B cell (primary cell): ENCODE data around the gene SMG7. TPM values are rescaled to one million over a fixed set of nuclear protein-coding genes. Genes with fewer than 3 reads are reported as not detected.

ENCODE experiments used
- ATAC-seq: fragments of 200-7000 bp; cut with Tn5 transposase; one replicate; pipeline ENCODE4 v1.10.0; 2021; ENCODE audit warnings: low read depth, mild to moderate bottlenecking, moderate number of reproducible peaks, moderate library complexity
- CTCF ChIA-PET: fragments of 350-600 bp; sonication (Branson Sonifier 250); formaldehyde crosslinking; loops from one replicate; lab custom pipeline; 2021; ENCODE audit warnings: antibody characterized with exemption, inconsistent platforms; lab: Charles Lee
- POLR2A ChIA-PET: fragments of 350-600 bp; sonication (Branson Sonifier 250); formaldehyde crosslinking; loops from one replicate; lab custom pipeline; 2021; ENCODE audit warnings: antibody characterized with exemption; lab: Charles Lee
- DNase-seq: peaks from one replicate; pipeline ENCODE4 v3.0.0; 2013
- H2AFZ ChIP-seq: 2 replicates; pipeline ENCODE4 v1.6.1; 2012; ENCODE audit warnings: mild to moderate bottlenecking, low read depth, low read length; ENCODE audit not compliant: insufficient read depth, poor library complexity, severe bottlenecking
- H3K27ac ChIP-seq, 2 donors: 1 replicate in 1 of 2; 2 replicates in 1 of 2; pipeline ENCODE4 v1.5.1; 2012 to 2013; ENCODE audit warnings: low read length in 2 of 2, mild to moderate bottlenecking in 2 of 2, moderate library complexity in 1 of 2
- H3K27me3 ChIP-seq, 4 experiments: fragments of 200-600 bp in 1 of 4; sonication (generic) in 1 of 4; replicated peaks in 1 of 4; 1 replicate in 2 of 4; 2 replicates in 2 of 4; pipeline versions ENCODE4 v1.6.1 to v1.7.0; 2013 to 2016; ENCODE audit warnings: low read length in 3 of 4, mild to moderate bottlenecking in 2 of 4, mixed read lengths in 1 of 4, moderate library complexity in 1 of 4; ENCODE audit not compliant: insufficient read depth in 4 of 4, control insufficient read depth in 3 of 4; ENCODE audit errors: control extremely low read depth in 1 of 4
- H3K36me3 ChIP-seq, 2 experiments: replicated peaks in 1 of 2; 1 replicate in 1 of 2; 2 replicates in 1 of 2; pipeline versions ENCODE4 v1.6.1 to v1.7.1; 2013; ENCODE audit warnings: low read length in 1 of 2; ENCODE audit not compliant: insufficient read depth in 2 of 2, control insufficient read depth in 1 of 2; ENCODE audit errors: control extremely low read depth in 1 of 2, extremely low read depth in 1 of 2
- H3K4me1 ChIP-seq, 2 donors: fragments of 200-600 bp in 1 of 2; sonication (generic) in 1 of 2; 1 replicate in 1 of 2; 2 replicates in 1 of 2; pipeline versions ENCODE4 v1.5.1 to v1.6.1; 2013 to 2017; ENCODE audit warnings: low read length in 2 of 2; ENCODE audit not compliant: control insufficient read depth in 2 of 2, insufficient read depth in 2 of 2
- H3K4me2 ChIP-seq: replicated peaks from 2 replicates; pipeline ENCODE3; 2012; ENCODE audit warnings: mild to moderate bottlenecking, low read depth, low read length; ENCODE audit not compliant: poor library complexity, severe bottlenecking
- H3K4me3 ChIP-seq, 5 experiments: fragments of 200-600 bp in 1 of 5; sonication (generic) in 1 of 5; 1 replicate in 3 of 5; 2 replicates in 2 of 5; pipeline versions ENCODE4 v1.5.1 to v1.7.0; 2011 to 2016; ENCODE audit warnings: low read length in 4 of 5, mild to moderate bottlenecking in 4 of 5, low read depth in 2 of 5, control low read depth in 1 of 5, moderate library complexity in 1 of 5; ENCODE audit not compliant: insufficient read depth in 1 of 5; ENCODE audit errors: control extremely low read depth in 1 of 5, extremely low read depth in 1 of 5
- H3K79me2 ChIP-seq: fragments of 200-600 bp; sonication (generic); one replicate; pipeline ENCODE4 v1.6.0; 2016; ENCODE audit warnings: low read length; ENCODE audit not compliant: control insufficient read depth, insufficient read depth
- H3K9ac ChIP-seq: fragments of 200-600 bp; sonication (generic); 2 replicates; pipeline ENCODE4 v1.6.1; 2017; ENCODE audit warnings: mild to moderate bottlenecking, low read length, moderate library complexity
- H3K9me3 ChIP-seq, 3 donors: one replicate each; pipeline versions ENCODE4 v1.6.1 to v1.7.1; 2013; ENCODE audit warnings: low read length in 2 of 3; ENCODE audit not compliant: control insufficient read depth in 2 of 3, insufficient read depth in 1 of 3; ENCODE audit errors: control extremely low read depth in 1 of 3
- H4K20me1 ChIP-seq: 2 replicates; pipeline ENCODE4 v1.6.0; 2012; ENCODE audit warnings: mild to moderate bottlenecking, low read length; ENCODE audit not compliant: insufficient read depth, control insufficient read depth, poor library complexity, severe bottlenecking
- H3K27ac Mint-ChIP-seq: one replicate; pipeline ENCODE4 v1.8.0; 2021; ENCODE audit warnings: mixed read lengths
- H3K27me3 Mint-ChIP-seq: one replicate; pipeline ENCODE4 v1.8.0; 2021; ENCODE audit warnings: mixed read lengths
- H3K4me1 Mint-ChIP-seq: one replicate; pipeline ENCODE4 v1.8.0; 2021; ENCODE audit warnings: mixed read lengths
- H3K4me3 Mint-ChIP-seq: one replicate; pipeline ENCODE4 v1.8.0; 2021; ENCODE audit warnings: mixed read lengths
- H3K9me3 Mint-ChIP-seq: one replicate; pipeline ENCODE4 v1.8.0; 2022; ENCODE audit warnings: mixed read lengths; ENCODE audit not compliant: insufficient read depth
- EZH2 ChIP-seq: IDR thresholded peaks from 2 replicates; pipeline ENCODE4 v1.6.1; 2012; ENCODE audit warnings: borderline replicate concordance, low read depth, mild to moderate bottlenecking, moderate library complexity, low read length; ENCODE audit not compliant: insufficient read depth, poor library complexity, severe bottlenecking
- WGBS: methylation state at CpG from one replicate; pipeline ENCODE4 v1.1.5; 2013; ENCODE audit warnings: missing lambda C conversion rate; ENCODE audit not compliant: insufficient coverage; 5-methylcytosine and 5-hydroxymethylcytosine counted together
- intact Hi-C: fragments of 100-400 bp; cut with micrococcal nuclease; formaldehyde crosslinking; loops from one replicate; pipeline ENCODE4 v1.10.0; 2022
- polyA plus RNA-seq: library from polyadenylated mRNA; depleted of rRNA; stranded (reverse); fragments of >200 nt; gene quantifications from 2 replicates; pipeline ENCODE4 v1.2.3, GENCODE V29; 2012
- total RNA-seq, 2 donors: library from RNA; stranded (reverse); fragments of 120-200 nt in 1 of 2; gene quantifications; 1 replicate in 1 of 2; 2 replicates in 1 of 2; pipeline versions ENCODE4 v1.2.3 to v1.2.4, GENCODE V29; 2013 to 2022
- TF ChIP-seq, protein P1 (sequence below): fragments of 200-600 bp; IDR thresholded peaks from one replicate; pipeline ENCODE4 v1.8.0; 2022; ENCODE audit warnings: antibody characterized with exemption, mild to moderate bottlenecking

The SMG7 gene
- total and polyA plus RNA-seq, 2 donors (not counting 1 experiment from before 2014, with no cell fraction given), result 20.8 to 73.3 TPM

DNA sequence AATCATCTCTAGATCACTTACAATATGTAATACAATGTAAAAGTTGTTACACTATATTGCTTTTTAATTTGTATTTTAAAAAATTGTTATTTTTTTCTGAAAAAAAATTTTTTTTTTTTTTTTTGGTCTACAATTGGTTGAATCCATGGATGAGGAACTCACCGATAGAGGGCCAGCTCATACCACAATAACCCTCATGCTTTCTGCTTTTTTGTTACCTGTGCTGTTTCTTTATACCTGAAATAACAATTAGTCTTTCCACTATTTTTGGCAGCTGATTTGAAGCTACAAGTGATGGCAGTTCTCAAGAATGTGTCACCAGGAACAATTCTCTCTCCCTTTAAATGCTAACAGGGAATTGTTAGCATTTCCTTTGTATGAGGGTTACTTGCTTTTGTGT is 12.0 kb downstream of the SMG7 start:
- TF ChIP-seq, protein P1, sequence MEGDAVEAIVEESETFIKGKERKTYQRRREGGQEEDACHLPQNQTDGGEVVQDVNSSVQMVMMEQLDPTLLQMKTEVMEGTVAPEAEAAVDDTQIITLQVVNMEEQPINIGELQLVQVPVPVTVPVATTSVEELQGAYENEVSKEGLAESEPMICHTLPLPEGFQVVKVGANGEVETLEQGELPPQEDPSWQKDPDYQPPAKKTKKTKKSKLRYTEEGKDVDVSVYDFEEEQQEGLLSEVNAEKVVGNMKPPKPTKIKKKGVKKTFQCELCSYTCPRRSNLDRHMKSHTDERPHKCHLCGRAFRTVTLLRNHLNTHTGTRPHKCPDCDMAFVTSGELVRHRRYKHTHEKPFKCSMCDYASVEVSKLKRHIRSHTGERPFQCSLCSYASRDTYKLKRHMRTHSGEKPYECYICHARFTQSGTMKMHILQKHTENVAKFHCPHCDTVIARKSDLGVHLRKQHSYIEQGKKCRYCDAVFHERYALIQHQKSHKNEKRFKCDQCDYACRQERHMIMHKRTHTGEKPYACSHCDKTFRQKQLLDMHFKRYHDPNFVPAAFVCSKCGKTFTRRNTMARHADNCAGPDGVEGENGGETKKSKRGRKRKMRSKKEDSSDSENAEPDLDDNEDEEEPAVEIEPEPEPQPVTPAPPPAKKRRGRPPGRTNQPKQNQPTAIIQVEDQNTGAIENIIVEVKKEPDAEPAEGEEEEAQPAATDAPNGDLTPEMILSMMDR, result peak; percentile 19
- no peak for TF ChIP-seq EZH2
- peaks cover 100% of the 10 kb centered on the region for H3K79me2 ChIP-seq
- H3K9me3 ChIP-seq, result no peaks in the 10 kb centered on the region
- Mint-ChIP-seq H3K27ac (no peak overlapping the region), H3K27me3 (no peaks in the 10 kb centered on the region), H3K4me1 (peaks cover 71% of the 10 kb centered on the region), H3K9me3 (no peaks in the 10 kb centered on the region), H3K4me3 (no peak overlapping the region)
- POLR2A ChIA-PET, result no interaction called here
- no peak overlapping the region for H3K27ac ChIP-seq
- no peaks in the 10 kb centered on the region for H3K27me3 ChIP-seq
- no peak overlapping the region for H3K9ac ChIP-seq
- H3K36me3 ChIP-seq, result peaks cover 0 to 1% of the 10 kb centered on the region in 2 experiments
- intact Hi-C loops, result no loop called here
- WGBS, result no CpG with 5 or more reads among the region's 1 CpG
- H3K4me1 ChIP-seq, result peaks cover 43 to 46% of the 10 kb centered on the region in 2 donors
- DNase-seq, result no peak
- peaks cover 63% of the 10 kb centered on the region for H4K20me1 ChIP-seq
- no peak overlapping the region for H2AFZ ChIP-seq
- no peak overlapping the region for H3K4me3 ChIP-seq
- no peak for ATAC-seq
- CTCF ChIA-PET, result interaction anchor here (0.7 to 3.4 kb wide), 3 partner anchors 15 to 171 kb away, joined by 3 to 13 read pairs (median 4); no protein-coding TSS in a partner anchor
- no peak overlapping the region for H3K4me2 ChIP-seq

DNA sequence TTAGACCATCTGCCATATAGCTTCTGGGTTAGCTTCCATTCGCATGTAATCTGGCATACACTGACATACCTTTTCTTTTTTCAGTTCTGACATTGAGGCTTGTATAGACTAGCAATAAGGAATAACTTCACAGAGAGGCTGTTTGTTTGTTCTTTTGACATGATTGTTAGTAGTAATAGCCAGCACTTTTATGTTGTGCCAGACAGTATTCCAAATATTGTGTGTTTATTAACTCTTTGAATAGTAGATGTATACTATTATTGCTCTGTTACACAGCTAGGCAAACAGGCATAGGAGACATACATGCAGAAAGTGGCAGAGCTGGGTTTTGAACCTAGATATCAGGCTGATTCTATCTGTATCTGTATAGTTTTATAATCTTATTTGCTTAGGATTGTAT is 12.6 kb downstream of the SMG7 start:
- CTCF ChIA-PET, result interaction anchor here (0.7 to 3.4 kb wide), 3 partner anchors 16 to 171 kb away, joined by 3 to 13 read pairs (median 4); no protein-coding TSS in a partner anchor
- no peak for ATAC-seq

More for the DNA sequence above, 12.6 kb downstream of the SMG7 start:
- intact Hi-C loops, result no loop called here
- Mint-ChIP-seq H3K4me1 (peaks cover 70% of the 10 kb centered on the region), H3K27me3 (no peaks in the 10 kb centered on the region), H3K9me3 (no peaks in the 10 kb centered on the region), H3K4me3 (no peak overlapping the region), H3K27ac (no peak overlapping the region)
- Histone ChIP-seq H3K9me3 (no peaks in the 10 kb centered on the region), H3K4me1 (peaks cover 39 to 40% of the 10 kb centered on the region in 2 donors), H3K9ac (no peak overlapping the region), H3K4me3 (no peak overlapping the region), H3K27me3 (no peaks in the 10 kb centered on the region), H4K20me1 (peaks cover 66% of the 10 kb centered on the region), H3K27ac (no peak overlapping the region), H3K79me2 (peaks cover 100% of the 10 kb centered on the region), H2AFZ (no peak overlapping the region), H3K4me2 (no peak overlapping the region), H3K36me3 (peaks cover 0 to 1% of the 10 kb centered on the region in 2 experiments)
- no peak for DNase-seq
- POLR2A ChIA-PET, result no interaction called here
- no CpG with 5 or more reads among the region's 1 CpG for WGBS
- TF ChIP-seq EZH2, result no peak
- TF ChIP-seq, protein P1, result no peak
